ENCODE results near the gene GAS5.
"Not testable (repeated sequence)": the region's sequence is repeated elsewhere in the genome, so short reads cannot be mapped to it uniquely, and the experiment has no call there.

The GAS5 gene

GRCh38 chr1:173867753-173868265 is at the start of gene GAS5:
GAS5 (minus strand) TSS chr1:173867989.
- DNase-seq (ENCODE audit: low read depth, low spot score): peak; percentile 98

- DNase-seq (ENCODE audit: low read depth, low spot score): no peak
These were observed 49.4 kb upstream of the GAS5 start, which contains the start of gene SERPINC1 for GRCh38 chr1:173917149-173917548. SERPINC1 (minus strand) TSS chr1:173917327; CDS start chr1:173917259, 68 bp downstream.

- DNase-seq (ENCODE audit: low read depth, low spot score): no peak
These were observed 48.9 kb upstream of the GAS5 start for GRCh38 chr1:173916667-173917066.

GRCh38 chr1:173915596-173915995 is 47.8 kb upstream of the GAS5 start:
- no peak for DNase-seq (ENCODE audit: low read depth, low spot score)

GRCh38 chr1:173914366-173914871 is 46.6 kb upstream of the GAS5 start:
- DNase-seq (ENCODE audit: low read depth, low spot score): no peak

- DNase-seq (ENCODE audit: low read depth, low spot score): no peak
These were observed 45.3 kb upstream of the GAS5 start for GRCh38 chr1:173913111-173913510.

- no peak for DNase-seq (ENCODE audit: low read depth, low spot score)
These were observed 36.2 kb upstream of the GAS5 start for GRCh38 chr1:173903827-173904531.

GRCh38 chr1:173900992-173901391 is 33.2 kb upstream of the GAS5 start:
- DNase-seq (ENCODE audit: low read depth, low spot score): no peak

- no peak for DNase-seq (ENCODE audit: low read depth, low spot score)
These were observed 32.6 kb upstream of the GAS5 start for GRCh38 chr1:173900427-173900826.

- no peak for DNase-seq (ENCODE audit: low read depth, low spot score)
These were observed 26.4 kb upstream of the GAS5 start for GRCh38 chr1:173894189-173894588.

- no peak for DNase-seq (ENCODE audit: low read depth, low spot score)
These were observed 25.8 kb upstream of the GAS5 start for GRCh38 chr1:173893611-173894010.

GRCh38 chr1:173889885-173890284 is 22.1 kb upstream of the GAS5 start:
- DNase-seq (ENCODE audit: low read depth, low spot score): no peak

- DNase-seq (ENCODE audit: low read depth, low spot score): no peak
These were observed 21.0 kb upstream of the GAS5 start for GRCh38 chr1:173888749-173889148.

- DNase-seq (ENCODE audit: low read depth, low spot score): no peak
These were observed 19.8 kb upstream of the GAS5 start for GRCh38 chr1:173887627-173888026.

- DNase-seq (ENCODE audit: low read depth, low spot score): no peak
These were observed 19.2 kb upstream of the GAS5 start for GRCh38 chr1:173886746-173887611.

- no peak for DNase-seq (ENCODE audit: low read depth, low spot score)
These were observed 16.9 kb upstream of the GAS5 start for GRCh38 chr1:173884701-173885100.

- not testable (repeated sequence) for DNase-seq (ENCODE audit: low read depth, low spot score)
These were observed 13.3 kb upstream of the GAS5 start for GRCh38 chr1:173881117-173881516.

GRCh38 chr1:173878251-173878650 is 10.5 kb upstream of the GAS5 start:
- DNase-seq (ENCODE audit: low read depth, low spot score): no peak

- DNase-seq (ENCODE audit: low read depth, low spot score): no peak
These were observed 8.9 kb upstream of the GAS5 start for GRCh38 chr1:173876732-173877131.

- DNase-seq (ENCODE audit: low read depth, low spot score): no peak
These were observed 3.7 kb upstream of the GAS5 start for GRCh38 chr1:173871500-173871899.

- no peak for DNase-seq (ENCODE audit: low read depth, low spot score)
These were observed 3.3 kb upstream of the GAS5 start for GRCh38 chr1:173871091-173871490.
